ENCODE measurements around the gene LRRC36.
A peak's percentile ranks its signal among the peaks of the same experiment; 100 is the strongest.

LRRC36 gene

DNA sequence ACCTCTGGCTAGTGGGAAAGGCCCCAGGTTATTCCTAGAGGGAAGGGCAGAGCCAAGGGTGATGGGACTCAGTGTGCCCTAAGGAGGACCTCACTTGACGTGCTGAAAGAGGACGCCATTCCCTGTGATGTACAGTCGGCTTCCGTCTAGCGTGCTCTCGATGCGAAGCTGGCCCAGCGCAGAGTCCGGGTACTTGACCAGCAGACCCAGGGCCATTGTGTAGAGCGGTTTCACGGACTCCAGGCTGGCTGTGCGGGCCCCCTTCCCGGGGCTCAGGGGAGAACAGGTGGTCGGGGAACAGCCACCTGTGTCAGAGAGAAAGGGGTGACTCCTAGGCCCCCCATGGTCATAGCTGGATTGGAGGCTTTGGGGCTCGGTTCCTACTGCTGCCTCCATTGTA, 27.3 kb upstream of the LRRC36 start:
- Histone ChIP-seq H3K27ac (ENCODE audit: low read depth, low read length) (no peak overlapping the region), H3K36me3 (ENCODE audit: control insufficient read depth, insufficient read depth, low read length) (no peaks in the 10 kb centered on the region), H3K4me3 (ENCODE audit: low read depth, low read length) (no peak overlapping the region), H3K4me1 (ENCODE audit: control insufficient read depth, insufficient read depth, low read length) (no peaks in the 10 kb centered on the region), H3K9ac (ENCODE audit: low read depth, low read length) (no peak overlapping the region), H3K9me3 (ENCODE audit: control insufficient read depth, insufficient read depth, low read length) (no peaks in the 10 kb centered on the region), H3K27me3 (ENCODE audit: control insufficient read depth, insufficient read depth, low read length) (no peaks in the 10 kb centered on the region; the same call in none of the 2 replicates)

DNA sequence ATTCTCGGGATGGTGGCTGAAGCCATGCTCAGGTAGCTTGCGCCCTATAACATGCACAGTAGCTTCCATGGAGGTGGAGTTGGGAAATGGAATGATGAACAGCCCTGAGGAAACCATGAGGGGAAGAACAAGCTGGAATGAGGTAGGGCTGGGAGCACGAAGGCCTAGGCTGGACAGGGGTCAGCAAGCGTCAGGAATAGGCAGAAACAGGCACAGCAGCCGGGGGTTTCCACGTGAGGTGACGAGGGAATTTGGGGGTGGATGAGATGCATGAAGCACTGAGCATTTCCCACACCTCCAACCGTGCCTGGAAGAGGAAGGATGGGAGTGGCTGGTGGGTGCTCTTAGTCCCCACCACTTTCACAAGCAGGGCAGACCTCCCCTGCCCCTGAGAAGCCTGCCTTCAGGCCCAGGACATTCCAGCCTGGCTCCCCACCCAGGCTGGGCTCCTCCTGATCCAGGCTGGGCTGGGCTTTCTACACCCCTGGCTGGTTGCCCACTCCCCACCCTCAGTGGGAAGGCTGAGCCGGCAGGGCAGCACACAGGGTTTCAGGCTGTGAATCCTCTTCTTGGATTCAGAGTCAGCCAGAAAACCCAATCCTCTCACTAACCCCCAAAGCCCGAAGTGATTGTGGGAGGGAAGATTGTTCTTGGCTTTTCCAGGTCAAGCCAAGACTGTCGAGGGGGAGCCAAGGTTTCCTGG, 25.4 kb upstream of the LRRC36 start:
- Histone ChIP-seq H3K4me1 (ENCODE audit: control insufficient read depth, insufficient read depth, low read length) (no peaks in the 10 kb centered on the region), H3K4me3 (ENCODE audit: low read depth, low read length) (no peak overlapping the region), H3K27me3 (ENCODE audit: control insufficient read depth, insufficient read depth, low read length) (no peaks in the 10 kb centered on the region; the same call in 1 of the 2 replicates), H3K27ac (ENCODE audit: low read depth, low read length) (no peak overlapping the region), H3K9me3 (ENCODE audit: control insufficient read depth, insufficient read depth, low read length) (no peaks in the 10 kb centered on the region), H3K9ac (ENCODE audit: low read depth, low read length) (no peak overlapping the region), H3K36me3 (ENCODE audit: control insufficient read depth, insufficient read depth, low read length) (no peaks in the 10 kb centered on the region)

DNA sequence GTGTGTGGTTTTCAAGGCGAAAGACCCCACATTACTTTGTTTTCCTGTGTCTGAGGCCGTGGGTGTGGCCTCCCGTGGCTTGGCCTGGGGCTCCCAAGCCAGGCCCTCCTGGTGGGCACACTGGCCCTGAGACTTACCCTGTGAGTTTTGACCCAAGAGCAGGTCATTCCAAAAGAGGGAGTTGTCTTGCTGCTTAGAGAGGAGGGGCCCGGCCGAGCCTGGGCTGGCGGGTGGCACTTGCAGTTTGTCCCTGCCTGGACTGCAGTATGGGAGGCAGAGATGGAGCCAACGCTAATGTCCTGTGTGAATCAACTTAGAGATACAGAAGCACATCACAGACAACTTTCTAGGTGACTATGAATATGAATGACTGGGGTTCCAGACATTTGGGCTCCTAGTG, 24.5 kb upstream of the LRRC36 start:
- H3K27me3 ChIP-seq (ENCODE audit: control insufficient read depth, insufficient read depth, low read length) = no peaks in the 10 kb centered on the region
- no peak overlapping the region for H3K9ac ChIP-seq (ENCODE audit: low read depth, low read length)
- H3K9me3 ChIP-seq (ENCODE audit: control insufficient read depth, insufficient read depth, low read length) = no peaks in the 10 kb centered on the region
- H3K36me3 ChIP-seq (ENCODE audit: control insufficient read depth, insufficient read depth, low read length) = no peaks in the 10 kb centered on the region
- H3K27ac ChIP-seq (ENCODE audit: low read depth, low read length) = no peak overlapping the region
- H3K4me3 ChIP-seq (ENCODE audit: low read depth, low read length) = no peak overlapping the region
- H3K4me1 ChIP-seq (ENCODE audit: control insufficient read depth, insufficient read depth, low read length) = no peaks in the 10 kb centered on the region

DNA sequence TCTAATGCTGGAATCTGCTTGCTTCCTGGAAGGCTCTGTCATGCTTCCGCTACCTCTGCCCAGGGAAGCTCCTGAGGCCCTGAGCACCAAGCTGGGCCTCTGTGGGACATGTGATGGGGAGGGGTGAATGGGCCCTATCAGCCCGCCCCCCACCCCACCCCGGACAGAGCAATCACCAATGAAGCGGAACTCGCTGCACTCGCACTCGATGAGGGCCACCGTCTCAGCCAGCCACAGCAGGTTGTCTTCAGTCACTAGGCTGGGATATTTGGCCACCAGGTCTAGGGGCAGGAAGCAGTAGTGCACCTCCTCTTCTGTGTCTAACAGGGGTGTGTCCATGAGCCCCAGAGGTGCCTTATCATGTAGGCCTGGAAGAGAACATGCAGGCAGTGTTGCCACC, 23.6 kb upstream of the LRRC36 start:
- Histone ChIP-seq H3K4me1 (ENCODE audit: control insufficient read depth, insufficient read depth, low read length) (no peaks in the 10 kb centered on the region), H3K9ac (ENCODE audit: low read depth, low read length) (no peak overlapping the region), H3K27me3 (ENCODE audit: control insufficient read depth, insufficient read depth, low read length) (no peaks in the 10 kb centered on the region), H3K4me3 (ENCODE audit: low read depth, low read length) (no peak overlapping the region), H3K27ac (ENCODE audit: low read depth, low read length) (no peak overlapping the region), H3K36me3 (ENCODE audit: control insufficient read depth, insufficient read depth, low read length) (no peaks in the 10 kb centered on the region), H3K9me3 (ENCODE audit: control insufficient read depth, insufficient read depth, low read length) (no peaks in the 10 kb centered on the region)

DNA sequence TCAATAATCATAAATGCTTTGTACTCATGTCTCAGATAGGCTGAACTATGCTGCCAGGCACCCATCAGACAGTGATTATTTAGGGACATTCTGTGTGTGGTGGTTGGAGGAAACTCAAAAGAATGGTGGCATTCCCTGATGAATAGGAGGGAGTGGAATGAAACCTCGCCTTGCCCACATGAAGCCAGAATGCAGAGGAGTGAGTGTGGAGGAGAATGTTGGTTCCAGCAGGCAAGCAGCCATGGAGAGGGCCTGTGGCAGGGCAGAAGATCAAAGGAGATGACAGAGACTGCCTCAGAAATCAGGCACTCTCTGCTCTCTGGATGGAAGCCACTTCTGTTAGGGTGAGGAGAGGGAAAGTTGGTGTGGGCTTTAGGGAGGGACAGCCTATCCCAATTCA, 22.6 kb upstream of the LRRC36 start:
- H3K4me1 ChIP-seq (ENCODE audit: control insufficient read depth, insufficient read depth, low read length) = no peaks in the 10 kb centered on the region
- H3K9ac ChIP-seq (ENCODE audit: low read depth, low read length) = no peak overlapping the region
- H3K27me3 ChIP-seq (ENCODE audit: control insufficient read depth, insufficient read depth, low read length) = no peaks in the 10 kb centered on the region
- no peak overlapping the region for H3K27ac ChIP-seq (ENCODE audit: low read depth, low read length)
- H3K4me3 ChIP-seq (ENCODE audit: low read depth, low read length) = no peak overlapping the region
- H3K9me3 ChIP-seq (ENCODE audit: control insufficient read depth, insufficient read depth, low read length) = no peaks in the 10 kb centered on the region
- no peaks in the 10 kb centered on the region for H3K36me3 ChIP-seq (ENCODE audit: control insufficient read depth, insufficient read depth, low read length)

DNA sequence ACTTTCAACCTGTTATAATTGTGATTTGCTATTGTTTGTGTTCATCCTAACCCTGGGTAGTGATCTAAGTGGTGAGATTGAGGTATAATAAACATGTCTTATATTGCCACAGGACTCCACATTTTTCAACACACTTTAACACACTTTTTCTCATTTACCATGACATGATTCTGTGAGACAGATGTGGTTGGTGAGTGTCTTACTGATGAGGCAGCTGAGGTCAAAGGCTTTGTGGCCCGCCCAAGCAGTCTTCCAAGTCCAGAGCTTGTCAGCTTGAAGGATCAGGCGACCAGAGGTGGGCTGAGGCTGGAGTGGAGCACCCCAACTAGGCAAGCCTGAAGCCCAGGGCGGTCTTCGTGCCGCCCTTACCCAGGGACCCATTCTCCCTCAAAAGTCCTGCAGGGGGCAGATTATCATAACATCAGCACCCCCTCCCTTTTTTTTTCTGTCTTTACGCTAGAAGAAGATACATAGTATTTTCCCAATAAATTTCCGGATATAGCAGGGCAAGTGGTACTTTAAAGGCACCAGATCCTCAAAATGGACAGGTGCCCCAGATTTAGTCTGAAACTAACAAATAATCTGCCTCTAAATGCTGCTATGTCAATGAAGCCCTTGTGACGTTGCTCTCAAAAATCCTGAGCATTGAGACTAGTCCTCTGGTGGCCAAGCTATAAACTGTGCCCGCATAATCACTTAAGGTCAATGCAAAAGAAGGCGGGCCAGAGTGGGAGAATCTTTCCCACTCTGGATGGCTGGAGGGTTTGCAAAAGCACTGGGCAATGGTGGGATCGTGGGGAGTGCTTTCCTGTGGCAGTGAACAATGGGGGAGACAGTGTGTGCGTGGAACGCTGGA, 21.2 kb upstream of the LRRC36 start:
- Histone ChIP-seq H3K27me3 (ENCODE audit: control insufficient read depth, insufficient read depth, low read length) (no peaks in the 10 kb centered on the region), H3K27ac (ENCODE audit: low read depth, low read length) (no peak overlapping the region), H3K9ac (ENCODE audit: low read depth, low read length) (no peak overlapping the region), H3K9me3 (ENCODE audit: control insufficient read depth, insufficient read depth, low read length) (no peaks in the 10 kb centered on the region), H3K4me3 (ENCODE audit: low read depth, low read length) (no peak overlapping the region), H3K36me3 (ENCODE audit: control insufficient read depth, insufficient read depth, low read length) (no peaks in the 10 kb centered on the region), H3K4me1 (ENCODE audit: control insufficient read depth, insufficient read depth, low read length) (no peaks in the 10 kb centered on the region)

DNA sequence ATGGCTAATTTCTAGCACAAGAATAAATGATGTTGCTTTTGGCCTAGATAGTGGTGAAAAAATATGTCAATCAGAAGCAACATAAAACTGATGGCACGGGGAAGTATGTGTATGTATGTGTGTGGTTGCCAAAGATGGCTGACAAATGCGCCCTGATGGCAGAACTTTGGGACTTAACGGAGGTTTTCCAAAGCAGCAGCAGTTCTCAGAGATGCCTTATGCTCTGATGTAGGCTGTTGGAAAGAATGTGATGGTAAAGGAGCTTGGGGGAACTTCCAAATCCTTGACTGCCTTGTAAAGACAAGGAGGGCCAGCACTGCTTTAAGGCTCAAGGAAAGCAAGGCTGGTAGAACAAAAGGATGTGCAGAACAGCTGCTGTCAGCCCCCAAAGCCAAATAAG, 16.1 kb upstream of the LRRC36 start:
- Histone ChIP-seq H3K27ac (ENCODE audit: low read depth, low read length) (no peak overlapping the region), H3K9me3 (ENCODE audit: control insufficient read depth, insufficient read depth, low read length) (no peaks in the 10 kb centered on the region), H3K27me3 (ENCODE audit: control insufficient read depth, insufficient read depth, low read length) (no peaks in the 10 kb centered on the region), H3K4me3 (ENCODE audit: low read depth, low read length) (no peak overlapping the region), H3K36me3 (ENCODE audit: control insufficient read depth, insufficient read depth, low read length) (no peaks in the 10 kb centered on the region), H3K9ac (ENCODE audit: low read depth, low read length) (no peak overlapping the region), H3K4me1 (ENCODE audit: control insufficient read depth, insufficient read depth, low read length) (no peaks in the 10 kb centered on the region)

DNA sequence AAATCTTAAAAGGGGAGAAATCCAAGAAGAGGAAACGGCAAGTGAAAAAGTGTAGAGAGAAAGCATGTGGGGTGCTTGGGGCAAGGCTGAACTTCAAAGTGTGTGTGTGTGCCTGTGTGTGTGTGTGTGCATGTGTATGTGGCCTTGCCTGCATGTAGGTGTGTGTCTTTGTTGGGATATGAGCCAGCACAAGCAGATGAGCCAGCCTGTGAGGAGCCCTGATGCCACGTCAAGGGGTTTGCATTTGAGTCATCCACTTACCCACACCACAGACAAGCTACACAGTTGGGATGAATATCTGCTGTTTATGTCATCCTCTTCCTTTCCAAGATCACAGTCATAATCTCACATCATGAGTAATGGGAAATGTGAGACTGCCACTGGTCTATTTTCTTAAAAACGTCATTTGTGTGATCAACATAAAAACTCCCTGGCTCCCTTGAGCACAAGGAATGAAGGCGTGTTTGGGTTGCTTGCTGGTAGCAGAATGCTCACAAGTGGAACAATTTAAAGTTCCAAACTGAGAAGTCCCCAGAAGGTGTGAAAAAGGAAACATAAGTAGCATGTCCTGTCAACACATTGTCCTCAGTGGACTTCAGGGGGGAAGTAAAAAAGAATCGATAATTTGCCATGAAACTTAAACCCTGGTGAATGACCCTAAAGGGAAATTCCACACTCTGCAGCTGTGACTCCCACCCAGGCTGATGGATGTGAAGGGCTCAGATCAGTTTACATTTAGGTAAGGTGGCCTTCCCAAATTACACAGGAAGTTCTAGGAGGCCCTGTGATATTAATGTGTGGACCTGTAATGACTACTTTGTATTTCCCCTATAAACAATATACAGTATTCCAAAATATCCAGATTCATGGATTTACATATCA, 14.8 kb upstream of the LRRC36 start:
- H3K36me3 ChIP-seq (ENCODE audit: control insufficient read depth, insufficient read depth, low read length) = no peaks in the 10 kb centered on the region
- no peaks in the 10 kb centered on the region for H3K4me1 ChIP-seq (ENCODE audit: control insufficient read depth, insufficient read depth, low read length)
- no peak overlapping the region for H3K9ac ChIP-seq (ENCODE audit: low read depth, low read length)
- no peak overlapping the region for H3K27ac ChIP-seq (ENCODE audit: low read depth, low read length)
- H3K27me3 ChIP-seq (ENCODE audit: control insufficient read depth, insufficient read depth, low read length) = no peaks in the 10 kb centered on the region
- no peaks in the 10 kb centered on the region for H3K9me3 ChIP-seq (ENCODE audit: control insufficient read depth, insufficient read depth, low read length)
- H3K4me3 ChIP-seq (ENCODE audit: low read depth, low read length) = no peak overlapping the region

DNA sequence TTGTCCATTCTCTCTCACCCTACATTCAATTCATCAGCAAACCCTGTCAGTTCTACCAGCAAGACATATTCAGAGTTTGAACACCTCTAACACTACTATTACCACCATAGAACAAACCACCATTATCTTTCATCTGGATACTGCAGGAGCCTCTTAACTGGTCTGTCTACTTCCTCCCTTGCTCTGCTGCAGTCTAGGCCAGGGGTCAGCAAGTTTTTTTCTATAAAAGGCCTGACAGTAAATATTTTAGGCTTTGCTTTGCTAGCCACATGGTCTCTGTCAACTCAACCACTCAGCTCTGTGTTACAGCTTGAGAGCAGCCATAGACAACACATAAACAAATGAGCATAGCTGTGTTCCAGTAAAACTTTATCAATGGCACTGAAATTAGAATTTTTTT, 13.9 kb upstream of the LRRC36 start:
- no peaks in the 10 kb centered on the region for H3K9me3 ChIP-seq (ENCODE audit: control insufficient read depth, insufficient read depth, low read length)
- H3K9ac ChIP-seq (ENCODE audit: low read depth, low read length) = no peak overlapping the region
- no peaks in the 10 kb centered on the region for H3K27me3 ChIP-seq (ENCODE audit: control insufficient read depth, insufficient read depth, low read length)

DNA sequence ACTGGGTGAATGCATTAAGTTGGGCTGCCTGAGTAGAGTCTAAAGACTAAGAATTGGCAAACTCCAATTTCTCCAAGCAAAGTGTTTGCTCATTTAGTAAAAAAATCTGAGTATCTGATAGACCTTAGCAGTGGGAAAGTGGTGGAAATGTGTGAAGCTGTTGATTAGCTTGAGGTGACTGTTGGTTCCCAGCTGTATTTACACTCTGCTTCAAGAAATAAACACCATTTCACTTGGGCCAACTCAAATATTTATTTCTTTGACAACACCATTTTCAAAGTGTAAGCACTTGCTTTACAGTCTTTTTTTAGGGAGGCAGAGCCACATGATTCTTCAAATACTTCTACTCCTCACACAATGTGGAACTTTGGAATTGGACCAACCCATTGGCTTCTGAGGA, 8.8 kb upstream of the LRRC36 start:
- H3K4me1 ChIP-seq (ENCODE audit: control insufficient read depth, insufficient read depth, low read length) = no peaks in the 10 kb centered on the region
- H3K4me3 ChIP-seq (ENCODE audit: low read depth, low read length) = no peak overlapping the region
- no peak overlapping the region for H3K9ac ChIP-seq (ENCODE audit: low read depth, low read length)
- no peaks in the 10 kb centered on the region for H3K27me3 ChIP-seq (ENCODE audit: control insufficient read depth, insufficient read depth, low read length)
- H3K27ac ChIP-seq (ENCODE audit: low read depth, low read length) = no peak overlapping the region
- no peaks in the 10 kb centered on the region for H3K9me3 ChIP-seq (ENCODE audit: control insufficient read depth, insufficient read depth, low read length)
- H3K36me3 ChIP-seq (ENCODE audit: control insufficient read depth, insufficient read depth, low read length) = no peaks in the 10 kb centered on the region

More for the DNA sequence above, 13.9 kb upstream of the LRRC36 start:
- Histone ChIP-seq H3K4me3 (ENCODE audit: low read depth, low read length) (no peak overlapping the region), H3K36me3 (ENCODE audit: control insufficient read depth, insufficient read depth, low read length) (no peaks in the 10 kb centered on the region), H3K27ac (ENCODE audit: low read depth, low read length) (no peak overlapping the region), H3K4me1 (ENCODE audit: control insufficient read depth, insufficient read depth, low read length) (no peaks in the 10 kb centered on the region)

DNA sequence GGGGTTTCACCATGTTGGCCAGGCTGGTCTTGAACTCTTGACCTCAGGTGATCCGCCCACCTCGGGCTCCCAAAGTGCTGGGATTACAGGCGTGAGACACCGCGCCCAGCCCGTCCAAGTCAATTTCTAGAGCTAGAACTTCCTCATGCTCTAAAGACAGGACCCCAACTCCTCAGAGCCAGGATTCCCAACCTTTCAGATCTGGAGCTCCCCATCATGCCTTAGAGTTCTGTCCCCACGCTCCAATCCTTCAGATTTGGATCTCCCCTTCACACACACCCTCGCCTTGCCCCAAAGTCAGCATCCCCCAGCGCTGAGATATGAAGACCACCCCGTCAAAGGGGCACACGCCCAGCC, 522 bp upstream of the LRRC36 start:
- Histone ChIP-seq H3K9me3 (ENCODE audit: control insufficient read depth, insufficient read depth, low read length) (no peaks in the 10 kb centered on the region), H3K27me3 (ENCODE audit: control insufficient read depth, insufficient read depth, low read length) (peaks cover 11% of the 10 kb centered on the region), H3K9ac (ENCODE audit: low read depth, low read length) (no peak overlapping the region), H3K4me1 (ENCODE audit: control insufficient read depth, insufficient read depth, low read length) (no peaks in the 10 kb centered on the region), H3K36me3 (ENCODE audit: control insufficient read depth, insufficient read depth, low read length) (no peaks in the 10 kb centered on the region), H3K27ac (ENCODE audit: low read depth, low read length) (no peak overlapping the region), H3K4me3 (ENCODE audit: low read depth, low read length) (peak overlapping the region; percentile 66)

All from HUES48 (cell line).